Spinal cord (tissue), 10 donors: ENCODE measurements around the gene TMEM174. TPM values are rescaled to one million over a fixed set of nuclear protein-coding genes. Genes with fewer than 3 reads are reported as not detected.

Source experiments
- DNase-seq, 6 donors: peaks; one replicate each; pipeline versions ENCODE4 v3.0.0 to v3.0.0-alpha.2; 2013 to 2015; ENCODE audit warnings: low spot score in 6 of 6, low read depth in 4 of 6
- H3K27ac ChIP-seq: one replicate; pipeline ENCODE4 v1.5.1; 2013; ENCODE audit warnings: low read depth, low read length, control low read depth
- H3K27me3 ChIP-seq: one replicate; pipeline ENCODE4 v1.6.1; 2013; ENCODE audit warnings: low read length; ENCODE audit not compliant: control insufficient read depth, insufficient read depth
- H3K36me3 ChIP-seq: one replicate; pipeline ENCODE4 v1.6.1; 2013; ENCODE audit warnings: low read length; ENCODE audit not compliant: control insufficient read depth, insufficient read depth
- H3K4me1 ChIP-seq: one replicate; pipeline ENCODE4 v1.6.1; 2013; ENCODE audit warnings: low read length; ENCODE audit not compliant: control insufficient read depth, insufficient read depth
- H3K4me3 ChIP-seq: one replicate; pipeline ENCODE4 v1.5.1; 2013; ENCODE audit warnings: low read depth, low read length, control low read depth
- H3K9me3 ChIP-seq: one replicate; pipeline ENCODE4 v1.6.1; 2013; ENCODE audit warnings: low read length; ENCODE audit not compliant: control insufficient read depth, insufficient read depth
- WGBS: methylation state at CpG from one replicate; pipeline ENCODE4 v1.1.5; 2013; ENCODE audit warnings: missing lambda C conversion rate; ENCODE audit not compliant: insufficient coverage; 5-methylcytosine and 5-hydroxymethylcytosine counted together
- polyA plus RNA-seq, 2 donors: library from polyadenylated mRNA; unstranded; fragments of 120-200 nt; gene quantifications; one replicate each; pipeline ENCODE4 v1.2.1, GENCODE V29; 2013; ENCODE audit not compliant: insufficient read length in 2 of 2
- total RNA-seq, 2 donors: library from RNA; depleted of rRNA in 1 of 2; stranded (reverse); fragments of 120-200 nt in 1 of 2; fragments of >200 nt in 1 of 2; gene quantifications; one replicate each; pipeline versions ENCODE4 v1.2.3 to v1.2.4, GENCODE V29; 2013 to 2014
- donor health status: healthy.

TMEM174 gene
- total and polyA plus RNA-seq, 4 donors: 0.14 TPM; not detected in 3

GRCh38 chr5:73186976-73187375, 14.0 kb downstream of the TMEM174 start:
- Histone ChIP-seq H3K4me1 (peaks cover 6% of the 10 kb centered on the region), H3K9me3 (no peaks in the 10 kb centered on the region), H3K27me3 (no peaks in the 10 kb centered on the region), H3K27ac (no peak overlapping the region), H3K4me3 (no peak overlapping the region), H3K36me3 (no peaks in the 10 kb centered on the region)
- 100% methylated on average over 1 of the region's 2 CpGs for WGBS
- DNase-seq: no peak

GRCh38 chr5:73188764-73189531, 16.0 kb downstream of the TMEM174 start:
- H3K27ac ChIP-seq: no peak overlapping the region
- peak in 2 of 6 donors; percentile 9 to 53 for DNase-seq
- H3K27me3 ChIP-seq: no peaks in the 10 kb centered on the region
- peaks cover 6% of the 10 kb centered on the region for H3K4me1 ChIP-seq
- 100% methylated on average over 1 of the region's 2 CpGs for WGBS
- no peaks in the 10 kb centered on the region for H3K36me3 ChIP-seq
- H3K4me3 ChIP-seq: no peak overlapping the region
- no peaks in the 10 kb centered on the region for H3K9me3 ChIP-seq

- 40% methylated on average over 1 of the region's 6 CpGs for WGBS
- no peak overlapping the region for H3K4me3 ChIP-seq
- H3K27ac ChIP-seq: peak overlapping the region; percentile 25
- H3K9me3 ChIP-seq: no peaks in the 10 kb centered on the region
- no peaks in the 10 kb centered on the region for H3K27me3 ChIP-seq
- H3K4me1 ChIP-seq: peaks cover 6% of the 10 kb centered on the region
- no peaks in the 10 kb centered on the region for H3K36me3 ChIP-seq
- peak; percentile 13 to 77 (median 24) for DNase-seq
These were observed 16.9 kb downstream of the TMEM174 start for GRCh38 chr5:73189871-73190376.

GRCh38 chr5:73192370-73192769, 19.4 kb downstream of the TMEM174 start:
- H3K36me3 ChIP-seq: no peaks in the 10 kb centered on the region
- WGBS: 100% methylated on average over 1 of the region's 4 CpGs
- DNase-seq: no peak

GRCh38 chr5:73193592-73193991, 20.6 kb downstream of the TMEM174 start:
- Histone ChIP-seq H3K4me1 (peaks cover 6% of the 10 kb centered on the region), H3K4me3 (no peak overlapping the region), H3K27ac (no peak overlapping the region), H3K9me3 (no peaks in the 10 kb centered on the region), H3K27me3 (no peaks in the 10 kb centered on the region), H3K36me3 (no peaks in the 10 kb centered on the region)
- DNase-seq: no peak
- WGBS: 80% methylated on average over 1 of the region's 4 CpGs

More at GRCh38 chr5:73192370-73192769, 19.4 kb downstream of the TMEM174 start:
- no peak overlapping the region for H3K27ac ChIP-seq
- peaks cover 6% of the 10 kb centered on the region for H3K4me1 ChIP-seq
- no peak overlapping the region for H3K4me3 ChIP-seq
- H3K27me3 ChIP-seq: no peaks in the 10 kb centered on the region
- H3K9me3 ChIP-seq: no peaks in the 10 kb centered on the region

GRCh38 chr5:73196201-73196600, 23.2 kb downstream of the TMEM174 start:
- Histone ChIP-seq H3K4me3 (no peak overlapping the region), H3K27ac (no peak overlapping the region), H3K27me3 (no peaks in the 10 kb centered on the region), H3K4me1 (no peaks in the 10 kb centered on the region), H3K36me3 (no peaks in the 10 kb centered on the region), H3K9me3 (no peaks in the 10 kb centered on the region)
- DNase-seq: no peak
- WGBS: 86% methylated on average over 1 of the region's 1 CpG

- H3K27ac ChIP-seq: no peak overlapping the region
- 92% methylated on average over 2 of the region's 8 CpGs for WGBS
- no peak for DNase-seq
These were observed 24.8 kb downstream of the TMEM174 start for GRCh38 chr5:73197637-73198257.

GRCh38 chr5:73198833-73199592, 26.0 kb downstream of the TMEM174 start:
- H3K36me3 ChIP-seq: no peaks in the 10 kb centered on the region
- 82% methylated on average over 3 of the region's 3 CpGs for WGBS
- H3K4me3 ChIP-seq: no peak overlapping the region
- peaks cover 8% of the 10 kb centered on the region for H3K4me1 ChIP-seq
- peaks cover 4% of the 10 kb centered on the region for H3K27me3 ChIP-seq
- H3K9me3 ChIP-seq: no peaks in the 10 kb centered on the region
- H3K27ac ChIP-seq: no peak overlapping the region
- no peak for DNase-seq

More at GRCh38 chr5:73197637-73198257, 24.8 kb downstream of the TMEM174 start:
- Histone ChIP-seq H3K4me1 (peaks cover 8% of the 10 kb centered on the region), H3K36me3 (no peaks in the 10 kb centered on the region), H3K9me3 (no peaks in the 10 kb centered on the region), H3K27me3 (peaks cover 4% of the 10 kb centered on the region), H3K4me3 (no peak overlapping the region)

- Histone ChIP-seq H3K27ac (no peak overlapping the region), H3K36me3 (no peaks in the 10 kb centered on the region), H3K27me3 (peaks cover 4% of the 10 kb centered on the region), H3K4me1 (peaks cover 8% of the 10 kb centered on the region), H3K9me3 (no peaks in the 10 kb centered on the region), H3K4me3 (no peak overlapping the region)
- 100% methylated on average over 1 of the region's 5 CpGs for WGBS
- no peak for DNase-seq
These were observed 26.7 kb downstream of the TMEM174 start for GRCh38 chr5:73199671-73200070.
